Activated CD4-positive, alpha-beta T cell treated with anti-CD3 and anti-CD28 coated beads, Interleukin-2, amount 50 U/mL, for 4 hours (primary cell): ENCODE results near the gene TMEM151B.

Source experiments
- DNase-seq, 2 experiments: peaks; one replicate each; pipeline ENCODE4 v3.0.0-alpha.2; 2020

Gene TMEM151B

GRCh38 chr6:44285552-44286284 lies 15.5 kb downstream of the TMEM151B start:
- no peak for DNase-seq

GRCh38 chr6:44286285-44286565 lies 16.0 kb downstream of the TMEM151B start:
- DNase-seq = no peak

GRCh38 chr6:44286747-44287146 lies 16.5 kb downstream of the TMEM151B start:
- DNase-seq = no peak

GRCh38 chr6:44289726-44290260 lies 19.5 kb downstream of the TMEM151B start:
- DNase-seq = no peak

- no peak for DNase-seq
These were observed 21.6 kb downstream of the TMEM151B start for GRCh38 chr6:44291841-44292240.

GRCh38 chr6:44292661-44293365 lies 22.6 kb downstream of the TMEM151B start:
- no peak for DNase-seq

GRCh38 chr6:44294832-44295791 lies 24.9 kb downstream of the TMEM151B start:
- no peak for DNase-seq

- peak; percentile 29 to 31 for DNase-seq
These were observed 27.1 kb downstream of the TMEM151B start for GRCh38 chr6:44297063-44298038.

- DNase-seq = no peak
These were observed 28.0 kb downstream of the TMEM151B start for GRCh38 chr6:44298055-44298803.

- DNase-seq = no peak
These were observed 28.6 kb downstream of the TMEM151B start for GRCh38 chr6:44298864-44299263.

- no peak for DNase-seq
These were observed 30.1 kb downstream of the TMEM151B start for GRCh38 chr6:44300292-44300823.

GRCh38 chr6:44301106-44301505 lies 30.9 kb downstream of the TMEM151B start:
- no peak for DNase-seq

- DNase-seq = no peak
These were observed 31.7 kb downstream of the TMEM151B start for GRCh38 chr6:44301782-44302564.

- DNase-seq = no peak
These were observed 32.6 kb downstream of the TMEM151B start for GRCh38 chr6:44302856-44303255.

GRCh38 chr6:44303842-44304241 lies 33.6 kb downstream of the TMEM151B start:
- no peak for DNase-seq

GRCh38 chr6:44304282-44305199 lies 34.3 kb downstream of the TMEM151B start:
- DNase-seq = peak; percentile 22 to 31

GRCh38 chr6:44305200-44305725 lies 35.0 kb downstream of the TMEM151B start:
- DNase-seq = no peak

GRCh38 chr6:44306710-44307109 lies 36.5 kb downstream of the TMEM151B start:
- DNase-seq = no peak

- DNase-seq = no peak
These were observed 37.0 kb downstream of the TMEM151B start for GRCh38 chr6:44307217-44307616.
